Activated CD8-positive, alpha-beta T cell treated with anti-CD3 and anti-CD28 coated beads, Interleukin-2, amount 10 ng/mL, durations not matched to agents 7 days and 5 days (primary cell): Measurements from ENCODE around the gene SERPINE1. TPM values are rescaled to one million over a fixed set of nuclear protein-coding genes. Genes with fewer than 3 reads are reported as not detected.
A peak's percentile ranks its signal among the peaks of the same experiment; 100 is the strongest.

ENCODE experiments used
- ATAC-seq: fragments of 150-1000 bp; cut with Tn5 transposase; one replicate; pipeline ENCODE4 v1.10.0; 2021; ENCODE audit warnings: moderate library complexity
- CTCF ChIA-PET: fragments of 350-600 bp; sonication (Branson Sonifier 250); formaldehyde crosslinking; loops from one replicate; lab custom pipeline; 2021; ENCODE audit warnings: antibody characterized with exemption; lab: Charles Lee
- POLR2A ChIA-PET: fragments of 350-600 bp; sonication (Branson Sonifier 250); formaldehyde crosslinking; loops from one replicate; lab custom pipeline; 2021; ENCODE audit warnings: antibody characterized with exemption; lab: Charles Lee
- DNase-seq: peaks from one replicate; pipeline ENCODE4 v3.0.0-alpha.2; 2020
- H3K27ac Mint-ChIP-seq: one replicate; pipeline ENCODE4 v1.8.0; 2021; ENCODE audit warnings: mild to moderate bottlenecking, mixed read lengths
- H3K27me3 Mint-ChIP-seq: one replicate; pipeline ENCODE4 v1.8.0; 2021; ENCODE audit warnings: low read depth, mixed read lengths
- H3K36me3 Mint-ChIP-seq: one replicate; pipeline ENCODE4 v1.8.0; 2021; ENCODE audit warnings: low read depth, mixed read lengths
- H3K4me1 Mint-ChIP-seq: one replicate; pipeline ENCODE4 v1.8.0; 2021; ENCODE audit warnings: low read depth, mixed read lengths
- H3K4me3 Mint-ChIP-seq: one replicate; pipeline ENCODE4 v1.8.0; 2021; ENCODE audit warnings: mild to moderate bottlenecking, mixed read lengths
- H3K9me3 Mint-ChIP-seq: one replicate; pipeline ENCODE4 v1.8.0; 2022; ENCODE audit warnings: mixed read lengths; ENCODE audit not compliant: insufficient read depth
- total RNA-seq, 2 experiments: library from RNA; stranded (reverse); gene quantifications; one replicate each; pipeline ENCODE4 v1.2.3, GENCODE V29; 2021

The SERPINE1 gene
- total RNA-seq, 2 experiments from 2014 or later, result 0.47 to 0.58 TPM

- no peak for ATAC-seq
- ChIA-PET CTCF (interaction anchor here (1.2 to 1.8 kb wide), 3 partner anchors 10 to 25 kb away, joined by 4 to 16 read pairs (median 9); no protein-coding TSS in a partner anchor), POLR2A (no interaction called here)
- no peak overlapping the region for H3K4me3 Mint-ChIP-seq
- H3K27ac Mint-ChIP-seq, result no peak overlapping the region
- H3K9me3 Mint-ChIP-seq, result no peaks in the 10 kb centered on the region
- DNase-seq, result no peak
- no peaks in the 10 kb centered on the region for H3K36me3 Mint-ChIP-seq
- peaks cover 72% of the 10 kb centered on the region for H3K27me3 Mint-ChIP-seq
- peaks cover 62% of the 10 kb centered on the region for H3K4me1 Mint-ChIP-seq
Measured at GRCh38 chr7:101167645-101168411, 40.9 kb downstream of the SERPINE1 start.

- peaks cover 65% of the 10 kb centered on the region for H3K4me1 Mint-ChIP-seq
- peaks cover 76% of the 10 kb centered on the region for H3K27me3 Mint-ChIP-seq
- H3K9me3 Mint-ChIP-seq, result no peaks in the 10 kb centered on the region
- H3K36me3 Mint-ChIP-seq, result no peaks in the 10 kb centered on the region
- ATAC-seq (no peak), DNase-seq (no peak)
- ChIA-PET CTCF (interaction anchor here (1.2 to 1.8 kb wide), 3 partner anchors 10 to 25 kb away, joined by 4 to 16 read pairs (median 9); no protein-coding TSS in a partner anchor), POLR2A (no interaction called here)
- no peak overlapping the region for H3K27ac Mint-ChIP-seq
- no peak overlapping the region for H3K4me3 Mint-ChIP-seq
Measured at GRCh38 chr7:101168412-101169049, 41.6 kb downstream of the SERPINE1 start.

GRCh38 chr7:101169110-101169837 lies 42.4 kb downstream of the SERPINE1 start:
- peaks cover 81% of the 10 kb centered on the region for H3K27me3 Mint-ChIP-seq
- no peak overlapping the region for H3K4me3 Mint-ChIP-seq
- POLR2A ChIA-PET, result no interaction called here
- ATAC-seq, result peak; percentile 1
- no peak for DNase-seq
- peaks cover 70% of the 10 kb centered on the region for H3K4me1 Mint-ChIP-seq
- H3K36me3 Mint-ChIP-seq, result no peaks in the 10 kb centered on the region
- CTCF ChIA-PET, result interaction anchor here (1.6 to 3.1 kb wide), 3 partner anchors 23 to 26 kb away, joined by 9 to 59 read pairs (median 16); no protein-coding TSS in a partner anchor
- H3K27ac Mint-ChIP-seq, result no peak overlapping the region
- no peaks in the 10 kb centered on the region for H3K9me3 Mint-ChIP-seq

- no peak overlapping the region for H3K4me3 Mint-ChIP-seq
- H3K27ac Mint-ChIP-seq, result no peak overlapping the region
Measured at GRCh38 chr7:101169838-101170551, 43.1 kb downstream of the SERPINE1 start.

GRCh38 chr7:101170617-101171441 lies 43.9 kb downstream of the SERPINE1 start:
- H3K4me1 Mint-ChIP-seq, result peaks cover 62% of the 10 kb centered on the region
- no peaks in the 10 kb centered on the region for H3K9me3 Mint-ChIP-seq
- ATAC-seq, result no peak
- ChIA-PET CTCF (interaction anchor here (0.6 to 3.1 kb wide), 13 partner anchors 12 to 120 kb away, joined by 3 to 59 read pairs (median 5); partner anchors contain the start of genes PLOD3, SERPINE1 and ZNHIT1), POLR2A (no interaction called here)
- no peak overlapping the region for H3K27ac Mint-ChIP-seq
- no peak for DNase-seq
- peaks cover 85% of the 10 kb centered on the region for H3K27me3 Mint-ChIP-seq
- H3K36me3 Mint-ChIP-seq, result no peaks in the 10 kb centered on the region
- H3K4me3 Mint-ChIP-seq, result no peak overlapping the region

More at GRCh38 chr7:101169838-101170551, 43.1 kb downstream of the SERPINE1 start:
- H3K27me3 Mint-ChIP-seq, result peaks cover 85% of the 10 kb centered on the region
- peak; percentile 59 for ATAC-seq
- peak; percentile 87 for DNase-seq
- H3K9me3 Mint-ChIP-seq, result no peaks in the 10 kb centered on the region
- H3K4me1 Mint-ChIP-seq, result peaks cover 70% of the 10 kb centered on the region
- CTCF ChIA-PET, result interaction anchor here (0.8 to 3.1 kb wide), 11 partner anchors 11 to 113 kb away, joined by 3 to 59 read pairs (median 5); partner anchors contain the start of genes PLOD3, SERPINE1 and ZNHIT1
- POLR2A ChIA-PET, result no interaction called here
- no peaks in the 10 kb centered on the region for H3K36me3 Mint-ChIP-seq

GRCh38 chr7:101171442-101171837 lies 44.5 kb downstream of the SERPINE1 start:
- DNase-seq, result no peak
- POLR2A ChIA-PET, result no interaction called here
- Mint-ChIP-seq H3K36me3 (no peaks in the 10 kb centered on the region), H3K4me3 (no peak overlapping the region), H3K9me3 (no peaks in the 10 kb centered on the region), H3K27me3 (peaks cover 84% of the 10 kb centered on the region), H3K4me1 (peaks cover 57% of the 10 kb centered on the region), H3K27ac (no peak overlapping the region)
- CTCF ChIA-PET, result interaction anchor here (0.8 to 3.1 kb wide), 9 partner anchors 13 to 119 kb away, joined by 3 to 59 read pairs (median 6); no protein-coding TSS in a partner anchor
- no peak for ATAC-seq

- POLR2A ChIA-PET, result no interaction called here
- Mint-ChIP-seq H3K36me3 (no peaks in the 10 kb centered on the region), H3K27ac (no peak overlapping the region), H3K9me3 (no peaks in the 10 kb centered on the region), H3K27me3 (peaks cover 83% of the 10 kb centered on the region), H3K4me3 (no peak overlapping the region), H3K4me1 (peaks cover 52% of the 10 kb centered on the region)
- DNase-seq, result no peak
- CTCF ChIA-PET, result interaction anchor here (0.8 to 3.1 kb wide), 5 partner anchors 20 to 118 kb away, joined by 3 to 59 read pairs (median 6); no protein-coding TSS in a partner anchor
- no peak for ATAC-seq
Measured at GRCh38 chr7:101172005-101172853, 45.3 kb downstream of the SERPINE1 start.

GRCh38 chr7:101172854-101173751 lies 46.2 kb downstream of the SERPINE1 start:
- no peaks in the 10 kb centered on the region for H3K9me3 Mint-ChIP-seq
- no peak overlapping the region for H3K27ac Mint-ChIP-seq
- peaks cover 82% of the 10 kb centered on the region for H3K27me3 Mint-ChIP-seq
- no peaks in the 10 kb centered on the region for H3K36me3 Mint-ChIP-seq
- peaks cover 52% of the 10 kb centered on the region for H3K4me1 Mint-ChIP-seq
- no peak for ATAC-seq
- ChIA-PET POLR2A (interaction anchor here (0.7 to 1.3 kb wide), 3 partner anchors 8 to 45 kb away, joined by 3 read pairs; partner anchors contain the start of genes VGF and ZNHIT1), CTCF (interaction anchor here (0.7 to 2.8 kb wide), 9 partner anchors 8 to 117 kb away, joined by 3 to 34 read pairs (median 5); partner anchors contain the start of gene VGF)
- H3K4me3 Mint-ChIP-seq, result no peak overlapping the region
- DNase-seq, result no peak

GRCh38 chr7:101173752-101174244 lies 46.9 kb downstream of the SERPINE1 start:
- DNase-seq (peak; percentile 81), ATAC-seq (peak; percentile 65)
- Mint-ChIP-seq H3K4me1 (peaks cover 49% of the 10 kb centered on the region), H3K27ac (no peak overlapping the region), H3K9me3 (no peaks in the 10 kb centered on the region), H3K36me3 (no peaks in the 10 kb centered on the region), H3K27me3 (peaks cover 82% of the 10 kb centered on the region), H3K4me3 (peak overlapping the region; percentile 49)
- ChIA-PET POLR2A (interaction anchor here (0.7 to 1.3 kb wide), 3 partner anchors 9 to 44 kb away, joined by 3 read pairs; partner anchors contain the start of genes VGF and ZNHIT1), CTCF (interaction anchor here (0.7 to 2.8 kb wide), 9 partner anchors 9 to 117 kb away, joined by 3 to 34 read pairs (median 5); partner anchors contain the start of gene VGF)
